Ishikawa (cell line): ENCODE measurements around the gene SRC.

Source experiments
- CEBPB ChIP-seq: IDR thresholded peaks from 2 replicates; pipeline ENCODE4 v1.6.1; 2012
- CREB1 ChIP-seq: IDR thresholded peaks from 2 replicates; pipeline ENCODE4 v1.6.1; 2012; ENCODE audit warnings: low read depth
- EGR1 ChIP-seq: IDR thresholded peaks from 2 replicates; pipeline ENCODE4 v1.6.1; 2012
- EP300 ChIP-seq: IDR thresholded peaks from 2 replicates; pipeline ENCODE4 v1.6.1; 2012; ENCODE audit warnings: borderline replicate concordance
- FOXM1 ChIP-seq: IDR thresholded peaks from 2 replicates; pipeline ENCODE4 v1.6.1; 2012; ENCODE audit warnings: low read depth, borderline replicate concordance
- MAX ChIP-seq: IDR thresholded peaks from 2 replicates; pipeline ENCODE4 v1.6.1; 2012
- NFIC ChIP-seq: IDR thresholded peaks from 2 replicates; pipeline ENCODE4 v1.6.1; 2012
- RAD21 ChIP-seq: IDR thresholded peaks from 2 replicates; pipeline ENCODE4 v1.6.1; 2012; ENCODE audit warnings: low read depth
- REST ChIP-seq: IDR thresholded peaks from 2 replicates; pipeline ENCODE4 v1.6.1; 2012; ENCODE audit warnings: low read depth, mild to moderate bottlenecking
- TAF1 ChIP-seq: IDR thresholded peaks from 2 replicates; pipeline ENCODE4 v1.6.1; 2012; ENCODE audit warnings: low read depth, mild to moderate bottlenecking
- TCF12 ChIP-seq: IDR thresholded peaks from 2 replicates; pipeline ENCODE4 v1.6.1; 2012; ENCODE audit warnings: low read depth
- TEAD4 ChIP-seq: IDR thresholded peaks from 2 replicates; pipeline ENCODE4 v1.6.1; 2012
- USF1 ChIP-seq: IDR thresholded peaks from 2 replicates; pipeline ENCODE4 v1.6.1; 2012
- YY1 ChIP-seq: IDR thresholded peaks from 2 replicates; pipeline ENCODE4 v1.6.1; 2012; ENCODE audit warnings: low read depth
- ZBTB7A ChIP-seq: IDR thresholded peaks from 2 replicates; pipeline ENCODE4 v1.6.1; 2012; ENCODE audit warnings: low read depth

Gene SRC

GRCh38 chr20:37376324-37376723 lies 30.4 kb downstream of the SRC start:
- no peak for TF ChIP-seq EP300

GRCh38 chr20:37376791-37377190 lies 30.9 kb downstream of the SRC start:
- TF ChIP-seq YY1 = no peak
- no peak for TF ChIP-seq TEAD4
- TF ChIP-seq CEBPB = no peak
- TF ChIP-seq RAD21 = no peak
- TF ChIP-seq EGR1 = no peak

GRCh38 chr20:37377346-37378081 lies 31.6 kb downstream of the SRC start:
- no peak for TF ChIP-seq REST
- TF ChIP-seq EGR1 = no peak
- no peak for TF ChIP-seq TCF12
- no peak for TF ChIP-seq MAX
- no peak for TF ChIP-seq EP300

- TF ChIP-seq FOXM1 = no peak
- no peak for TF ChIP-seq CEBPB
- no peak for TF ChIP-seq REST
- TF ChIP-seq NFIC = no peak
- TF ChIP-seq CREB1 = no peak
- no peak for TF ChIP-seq EP300
- no peak for TF ChIP-seq RAD21
- no peak for TF ChIP-seq YY1
- TF ChIP-seq MAX = no peak
- no peak for TF ChIP-seq ZBTB7A
- no peak for TF ChIP-seq TAF1
- TF ChIP-seq EGR1 = no peak
- no peak for TF ChIP-seq TEAD4
- no peak for TF ChIP-seq USF1
- no peak for TF ChIP-seq TCF12
Observed at GRCh38 chr20:37378420-37378784, 32.5 kb downstream of the SRC start.

- no peak for TF ChIP-seq FOXM1
- TF ChIP-seq MAX = no peak
Observed at GRCh38 chr20:37378785-37379598, 33.1 kb downstream of the SRC start.

GRCh38 chr20:37379967-37380828 lies 34.3 kb downstream of the SRC start:
- no peak for TF ChIP-seq NFIC
- TF ChIP-seq CEBPB = no peak
- no peak for TF ChIP-seq CREB1
- TF ChIP-seq TAF1 = no peak
- TF ChIP-seq EP300 = no peak
- TF ChIP-seq MAX = no peak
- no peak for TF ChIP-seq RAD21
- TF ChIP-seq TCF12 = no peak
